ENCODE results near the gene ATP6V1F. TPM values are rescaled to one million over a fixed set of nuclear protein-coding genes. Genes with fewer than 3 reads are reported as not detected.
A peak's percentile ranks its signal among the peaks of the same experiment; 100 is the strongest.

The ATP6V1F gene
- total RNA-seq, 1 donor from 2014 or later = 142 TPM

GRCh38 chr7:128891110-128891941, 28.7 kb downstream of the ATP6V1F start:
- H3K9me3 ChIP-seq = no peaks in the 10 kb centered on the region
- peak overlapping the region; percentile 10 to 46 for H3K4me3 ChIP-seq

GRCh38 chr7:128891942-128892269, 29.2 kb downstream of the ATP6V1F start:
- Histone ChIP-seq H3K36me3 (no peaks in the 10 kb centered on the region), H3K4me1 (no peaks in the 10 kb centered on the region), H3K4me3 (no peak overlapping the region), H3K27me3 (no peaks in the 10 kb centered on the region), H3K9me3 (no peaks in the 10 kb centered on the region), H3K27ac (no peak overlapping the region)
- TF ChIP-seq CTCF (IDR thresholded peaks at IDR 0.05) = no peak
- intact Hi-C loops (cut with DNase I) = no loop called here
- DNase-seq (ENCODE audit: low spot score in 2 of 2) = no peak

More at GRCh38 chr7:128891110-128891941, 28.7 kb downstream of the ATP6V1F start:
- Histone ChIP-seq H3K27ac (no peak overlapping the region), H3K4me1 (no peaks in the 10 kb centered on the region), H3K36me3 (no peaks in the 10 kb centered on the region), H3K27me3 (no peaks in the 10 kb centered on the region)
- no peak for TF ChIP-seq CTCF (IDR thresholded peaks at IDR 0.05)
- no peak for DNase-seq (ENCODE audit: low spot score in 2 of 2)
- intact Hi-C loops (cut with DNase I) = no loop called here

- Histone ChIP-seq H3K4me3 (no peak overlapping the region), H3K9me3 (no peaks in the 10 kb centered on the region), H3K36me3 (no peaks in the 10 kb centered on the region), H3K27me3 (no peaks in the 10 kb centered on the region), H3K4me1 (no peaks in the 10 kb centered on the region), H3K27ac (no peak overlapping the region)
- intact Hi-C loops (cut with DNase I) = no loop called here
- TF ChIP-seq CTCF (IDR thresholded peaks at IDR 0.05) = no peak
- no peak for DNase-seq (ENCODE audit: low spot score in 2 of 2)
Observed at GRCh38 chr7:128892521-128893250, 30.0 kb downstream of the ATP6V1F start.

GRCh38 chr7:128893251-128894100, 30.8 kb downstream of the ATP6V1F start:
- Histone ChIP-seq H3K36me3 (no peaks in the 10 kb centered on the region), H3K4me3 (no peak overlapping the region), H3K9me3 (no peaks in the 10 kb centered on the region), H3K27me3 (no peaks in the 10 kb centered on the region), H3K27ac (no peak overlapping the region), H3K4me1 (no peaks in the 10 kb centered on the region)
- no peak for TF ChIP-seq CTCF (IDR thresholded peaks at IDR 0.05)
- DNase-seq (ENCODE audit: low spot score in 2 of 2) = no peak
- intact Hi-C loops (cut with DNase I) = no loop called here

- intact Hi-C loops (cut with DNase I) = no loop called here
Observed at GRCh38 chr7:128894101-128894440, 31.4 kb downstream of the ATP6V1F start.

More at GRCh38 chr7:128894101-128894440, 31.4 kb downstream of the ATP6V1F start:
- Histone ChIP-seq H3K27ac (no peak overlapping the region), H3K27me3 (no peaks in the 10 kb centered on the region), H3K4me3 (no peak overlapping the region), H3K36me3 (no peaks in the 10 kb centered on the region), H3K4me1 (no peaks in the 10 kb centered on the region), H3K9me3 (no peaks in the 10 kb centered on the region)
- TF ChIP-seq CTCF (IDR thresholded peaks at IDR 0.05) = no peak
- no peak for DNase-seq (ENCODE audit: low spot score in 2 of 2)

All from ascending aorta (tissue), 2 donors.